ENCODE results near the gene KDM3B.
"Not testable (repeated sequence)": the region's sequence is repeated elsewhere in the genome, so short reads cannot be mapped to it uniquely, and the experiment has no call there.

Gene KDM3B

GRCh38 chr5:138349852-138350562 lies 2.5 kb upstream of the KDM3B start:
- DNase-seq = no peak

GRCh38 chr5:138350563-138350890 lies 2.0 kb upstream of the KDM3B start:
- no peak for DNase-seq

GRCh38 chr5:138351056-138351455 lies 1.4 kb upstream of the KDM3B start:
- no peak for DNase-seq

GRCh38 chr5:138351517-138351916 lies 968 bp upstream of the KDM3B start:
- no peak for DNase-seq

- peak; percentile 80 for DNase-seq
Measured at GRCh38 chr5:138352722-138353559, 456 bp downstream of the KDM3B start.

GRCh38 chr5:138353560-138354080 lies 1.1 kb downstream of the KDM3B start:
- no peak for DNase-seq

- DNase-seq = no peak
Measured at GRCh38 chr5:138354387-138354786, 1.9 kb downstream of the KDM3B start.

GRCh38 chr5:138354926-138355378 lies 2.5 kb downstream of the KDM3B start:
- DNase-seq = peak; percentile 62

GRCh38 chr5:138359621-138360020 lies 7.1 kb downstream of the KDM3B start:
- DNase-seq = no peak

GRCh38 chr5:138360941-138361452 lies 8.5 kb downstream of the KDM3B start:
- DNase-seq = no peak

GRCh38 chr5:138364576-138364975 lies 12.1 kb downstream of the KDM3B start:
- no peak for DNase-seq

- DNase-seq = no peak
Measured at GRCh38 chr5:138366632-138367382, 14.3 kb downstream of the KDM3B start.

GRCh38 chr5:138369261-138369660 lies 16.8 kb downstream of the KDM3B start:
- no peak for DNase-seq

GRCh38 chr5:138369706-138370105 lies 17.2 kb downstream of the KDM3B start:
- no peak for DNase-seq

GRCh38 chr5:138370537-138370936 lies 18.1 kb downstream of the KDM3B start:
- DNase-seq = no peak

GRCh38 chr5:138371454-138371853 lies 19.0 kb downstream of the KDM3B start:
- DNase-seq = no peak

GRCh38 chr5:138372225-138372624 lies 19.7 kb downstream of the KDM3B start:
- no peak for DNase-seq

- DNase-seq = no peak
Measured at GRCh38 chr5:138372653-138373052, 20.2 kb downstream of the KDM3B start.

GRCh38 chr5:138382347-138382746 lies 29.9 kb downstream of the KDM3B start:
- no peak for DNase-seq

GRCh38 chr5:138385660-138386059 lies 33.2 kb downstream of the KDM3B start:
- DNase-seq = no peak

- DNase-seq = no peak
Measured at GRCh38 chr5:138386290-138386689, 33.8 kb downstream of the KDM3B start.

GRCh38 chr5:138389332-138389731 lies 36.8 kb downstream of the KDM3B start:
- DNase-seq = no peak

GRCh38 chr5:138389911-138390310 lies 37.4 kb downstream of the KDM3B start:
- DNase-seq = not testable (repeated sequence)

Measured in stimulated activated CD8-positive, alpha-beta memory T cell treated with anti-CD3 and anti-CD28 coated beads, Interleukin-4, amount 100 ng/mL, for 48 hours (primary cell).